ENCODE measurements around the gene PARS2. TPM values are rescaled to one million over a fixed set of nuclear protein-coding genes. Genes with fewer than 3 reads are reported as not detected.

The PARS2 gene
- total RNA-seq, 8 experiments from 2014 or later: 4.4 to 11.3 (median 8.4) TPM

DNA sequence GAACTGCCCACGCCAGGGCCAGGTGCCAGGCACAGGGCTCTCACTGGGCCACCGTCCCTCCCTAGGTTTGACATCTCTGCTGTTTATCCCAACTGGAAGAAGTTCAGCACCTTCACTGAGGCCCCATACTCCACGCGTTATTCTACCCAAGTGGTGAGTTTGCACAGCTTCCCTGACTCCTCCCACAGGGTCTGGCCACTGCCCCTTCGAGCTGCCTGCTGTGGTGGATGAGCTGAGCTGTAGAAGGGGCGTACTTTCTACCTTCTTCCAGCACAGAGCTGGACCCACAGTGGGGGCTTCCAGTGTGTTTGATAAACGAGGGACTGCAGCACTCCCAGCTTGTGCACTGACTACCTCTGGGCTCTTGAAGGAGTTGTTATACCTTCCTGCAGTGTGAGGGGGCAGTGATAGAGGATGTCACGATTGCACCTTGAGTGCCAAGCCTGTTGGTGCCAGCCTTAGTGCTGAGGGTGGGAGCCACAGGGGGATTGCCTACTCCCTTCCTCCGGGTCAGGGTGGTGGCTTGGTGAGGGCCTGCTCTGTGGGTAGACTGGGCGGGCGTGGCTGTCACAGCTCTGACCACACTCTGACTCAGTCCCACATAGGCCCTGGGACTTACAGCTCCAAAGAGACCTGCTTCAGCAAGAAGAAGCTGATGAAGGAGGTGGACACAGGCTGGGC is 42.7 kb upstream of the PARS2 start:
- WGBS, 10 experiments: 59 to 64% (median 63%) methylated on average over 2 to 6 of the region's 11 CpGs; no CpG with 5 or more reads in 6 of the 10 experiments
- H3K27ac ChIP-seq: no peak overlapping the region
- in situ Hi-C loops (cut with MboI; ENCODE audit: low pct_unique_long_range_greater_than_20kb in 2 of 9, low sequenced_read_pairs in 9 of 9, unreplicated experiment in 9 of 9): loop anchor here in 4 of 9 experiments (25.0 kb wide), 4 partner anchors 145 to 945 kb away; partner anchors contain the start of genes TCEANC2 (in 3 of the 4) and TMEM59 (in 3 of the 4)
- peak in 3 of 8 experiments; percentile 13 to 70 (median 68) for ATAC-seq (replicated peaks in 6 of 8)
- H3K4me1 ChIP-seq (replicated peaks in 1 of 2): no peaks in the 10 kb centered on the region
- no peak overlapping the region for H3K4me3 ChIP-seq

DNA sequence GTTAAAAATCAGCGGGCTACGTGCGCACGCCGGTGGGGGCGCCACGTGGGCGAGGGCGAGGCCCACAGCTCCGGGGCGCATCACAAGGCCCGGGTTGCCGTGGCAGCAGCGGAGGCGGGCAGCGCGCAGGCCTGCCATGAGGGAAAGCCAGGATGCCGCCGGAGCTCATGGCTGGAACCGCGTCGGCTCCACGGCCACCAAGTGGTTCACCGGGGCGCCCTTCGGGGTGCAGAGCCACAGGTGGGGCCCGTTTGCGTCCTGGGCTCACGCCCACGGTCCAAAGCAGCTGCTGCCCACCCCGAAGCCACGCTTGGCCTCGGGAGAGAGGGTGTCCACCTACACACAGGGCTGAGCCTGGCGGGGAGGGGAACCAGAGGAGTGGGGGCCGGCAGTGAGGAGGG is 41.7 kb upstream of the PARS2 start:
- no peak overlapping the region for H3K27ac ChIP-seq
- ATAC-seq (replicated peaks in 6 of 8): no peak
- H3K4me3 ChIP-seq: no peak overlapping the region
- in situ Hi-C loops (cut with MboI; ENCODE audit: low pct_unique_long_range_greater_than_20kb in 2 of 9, low sequenced_read_pairs in 9 of 9, unreplicated experiment in 9 of 9): loop anchor here in 4 of 9 experiments (25.0 kb wide), 4 partner anchors 144 to 944 kb away; partner anchors contain the start of genes TCEANC2 (in 3 of the 4) and TMEM59 (in 3 of the 4)
- no peaks in the 10 kb centered on the region for H3K4me1 ChIP-seq (replicated peaks in 1 of 2)
- WGBS, 10 experiments: 86 to 97% (median 91%) methylated on average over 10 to 23 of the region's 35 CpGs; no CpG with 5 or more reads in 7 of the 10 experiments

DNA sequence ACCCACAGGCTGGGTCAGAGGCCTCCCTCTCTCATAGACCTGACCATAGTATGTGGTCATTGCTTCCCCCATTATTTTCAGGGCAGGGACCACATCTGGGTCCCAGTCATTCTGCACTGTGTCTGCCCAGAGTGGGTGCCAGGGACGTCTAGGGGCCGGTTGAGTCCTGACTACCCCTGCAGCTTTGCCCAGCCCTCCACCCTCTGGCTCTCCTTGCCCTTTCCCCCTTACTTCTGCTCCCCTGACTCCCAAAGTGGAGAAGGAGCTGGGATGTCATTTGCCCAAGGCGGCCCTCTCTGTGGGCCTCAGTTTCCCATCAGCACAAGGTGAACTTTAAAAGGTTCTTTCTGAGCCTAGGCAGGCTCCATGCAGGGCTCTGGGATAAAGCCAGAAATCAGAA is 41.1 kb upstream of the PARS2 start:
- no peak for ATAC-seq (replicated peaks in 6 of 8)
- WGBS, 10 experiments: 78 to 100% (median 93%) methylated on average over 1 to 3 of the region's 3 CpGs; no CpG with 5 or more reads in 6 of the 10 experiments
- Histone ChIP-seq H3K27ac (no peak overlapping the region), H3K4me3 (no peak overlapping the region), H3K4me1 (replicated peaks in 1 of 2) (no peaks in the 10 kb centered on the region)
- in situ Hi-C loops (cut with MboI; ENCODE audit: low pct_unique_long_range_greater_than_20kb in 2 of 9, low sequenced_read_pairs in 9 of 9, unreplicated experiment in 9 of 9): loop anchor here in 4 of 9 experiments (25.0 kb wide), 4 partner anchors 143 to 943 kb away; partner anchors contain the start of genes TCEANC2 (in 3 of the 4) and TMEM59 (in 3 of the 4)

DNA sequence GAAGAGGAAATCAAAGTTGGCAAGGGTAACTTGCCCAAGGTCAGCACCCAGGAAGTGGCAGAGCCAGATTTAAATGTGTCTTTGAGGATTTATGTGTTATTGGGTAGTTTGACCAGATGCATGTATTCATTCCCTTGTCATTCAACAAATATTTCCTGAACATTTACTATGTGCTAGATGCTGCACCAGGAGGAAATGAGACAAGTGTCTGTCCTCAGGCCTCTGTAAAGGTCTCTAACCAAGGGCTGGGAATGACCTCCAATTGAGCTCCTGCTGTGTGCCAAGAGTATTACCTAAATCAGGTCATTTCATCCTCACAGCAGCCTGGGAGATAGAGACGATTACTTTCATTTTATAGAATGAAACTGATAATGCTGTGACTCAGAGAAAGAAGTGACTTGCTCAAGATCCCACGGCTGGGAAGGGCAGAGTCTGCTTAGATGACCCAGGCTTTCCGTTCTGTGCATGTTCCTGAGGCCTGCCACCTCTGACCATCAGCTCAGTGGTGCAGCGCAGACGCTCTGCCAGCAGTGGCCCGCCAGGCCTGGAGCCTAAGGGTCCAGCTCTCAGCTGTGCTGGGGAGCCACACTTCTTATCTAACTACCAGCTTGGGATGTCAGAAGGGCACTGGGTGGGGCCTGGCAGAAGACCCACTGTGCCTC is 40.3 kb upstream of the PARS2 start:
- no peak overlapping the region for H3K4me3 ChIP-seq
- no peaks in the 10 kb centered on the region for H3K4me1 ChIP-seq (replicated peaks in 1 of 2)
- no peak for ATAC-seq (replicated peaks in 6 of 8)
- in situ Hi-C loops (cut with MboI; ENCODE audit: low pct_unique_long_range_greater_than_20kb in 2 of 9, low sequenced_read_pairs in 9 of 9, unreplicated experiment in 9 of 9): loop anchor here in 4 of 9 experiments (25.0 kb wide), 4 partner anchors 142 to 942 kb away; partner anchors contain the start of genes TCEANC2 (in 3 of the 4) and TMEM59 (in 3 of the 4)
- no peak overlapping the region for H3K27ac ChIP-seq
- 35 to 90% (median 76%) methylated on average over 1 to 6 of the region's 6 CpGs; no CpG with 5 or more reads in 2 of the 10 experiments for WGBS, 10 experiments

DNA sequence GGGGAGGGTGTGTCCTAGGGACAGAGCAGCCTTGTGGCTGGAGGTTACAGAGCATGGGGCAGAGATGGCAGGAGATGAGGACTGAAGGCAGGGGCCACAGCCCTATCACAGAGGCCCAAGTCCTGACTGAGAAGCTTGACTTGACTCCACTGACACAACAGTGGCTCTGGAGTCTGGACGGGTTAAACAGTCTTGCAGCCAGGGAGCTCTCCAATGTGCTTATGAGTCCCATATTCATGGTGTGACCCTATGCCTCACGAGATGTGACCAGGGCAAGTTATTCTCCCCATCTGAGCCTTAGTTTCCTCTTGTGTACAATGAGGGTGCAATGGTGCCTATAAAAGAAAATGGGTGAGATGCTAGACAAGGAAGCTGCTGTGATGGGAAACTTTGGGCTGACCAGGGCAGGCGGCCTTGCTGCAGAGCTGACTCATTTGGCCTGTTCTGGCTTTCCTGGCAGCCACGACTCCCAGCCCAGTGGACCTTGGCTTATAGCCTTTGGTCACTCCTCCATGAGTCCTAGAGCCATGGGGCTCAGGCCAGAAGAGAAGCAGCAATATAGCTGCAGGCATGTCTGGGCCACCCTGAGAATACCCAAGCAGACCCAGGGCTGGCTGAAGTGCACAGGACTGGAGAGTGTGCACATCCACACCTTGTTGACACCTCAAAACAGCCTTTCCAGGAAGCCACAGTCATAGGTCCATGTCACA is 39.6 kb upstream of the PARS2 start:
- WGBS, 10 experiments: 0 to 75% (median 51%) methylated on average over 1 to 4 of the region's 4 CpGs; no CpG with 5 or more reads in 3 of the 10 experiments
- Histone ChIP-seq H3K27ac (no peak overlapping the region), H3K4me3 (no peak overlapping the region), H3K4me1 (replicated peaks in 1 of 2) (no peaks in the 10 kb centered on the region)
- ATAC-seq (replicated peaks in 6 of 8): peak in 2 of 8 experiments; percentile 33 to 63
- in situ Hi-C loops (cut with MboI; ENCODE audit: low pct_unique_long_range_greater_than_20kb in 2 of 9, low sequenced_read_pairs in 9 of 9, unreplicated experiment in 9 of 9): loop anchor here in 4 of 9 experiments (25.0 kb wide), 4 partner anchors 142 to 942 kb away; partner anchors contain the start of genes TCEANC2 (in 3 of the 4) and TMEM59 (in 3 of the 4)

DNA sequence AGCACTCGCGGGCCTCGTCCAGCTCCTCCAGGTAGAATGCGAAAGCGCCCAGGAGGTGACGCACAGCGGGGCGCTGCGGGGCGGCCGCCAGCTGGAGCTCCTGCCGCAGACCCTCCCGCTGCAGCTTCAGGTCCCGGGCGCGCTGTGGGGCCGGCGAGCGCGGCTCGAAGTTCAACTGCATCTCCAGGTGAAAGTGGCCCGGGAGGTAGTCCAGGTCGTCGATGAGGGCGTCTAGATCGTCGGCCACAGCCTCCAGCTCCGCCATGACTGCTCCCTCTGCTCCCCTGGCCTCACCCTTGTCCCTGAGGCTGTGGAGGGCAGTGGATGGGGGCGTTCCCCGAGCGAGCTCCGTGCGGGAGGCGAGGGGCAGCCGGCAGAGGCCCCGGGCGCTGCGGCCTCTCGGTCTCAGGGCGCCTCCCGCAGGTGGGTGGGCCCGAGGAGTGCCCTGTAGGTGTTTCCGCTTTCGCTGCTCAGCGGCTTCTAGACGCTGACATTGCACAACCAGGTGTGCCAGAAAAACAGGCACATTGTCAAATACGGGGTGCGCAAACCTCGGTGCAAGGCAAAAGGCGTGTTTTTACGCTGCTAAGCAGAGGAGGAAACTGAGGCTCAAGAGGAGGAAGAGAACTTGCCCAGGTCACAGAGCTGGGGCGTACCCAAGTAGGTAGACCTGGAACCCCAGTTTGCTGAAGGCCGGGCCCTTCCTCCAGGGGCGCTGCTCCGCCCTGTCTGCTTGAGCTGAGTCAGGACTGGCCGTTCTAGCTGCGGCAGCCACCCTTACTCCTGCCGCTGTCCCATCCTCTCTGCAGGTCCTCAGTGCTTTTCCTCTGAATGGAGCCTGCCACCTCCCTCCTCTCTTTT is 36.8 kb upstream of the PARS2 start, which contains the start of gene TTC22:
Gene TTC22 (minus strand): TSS at position 425 of the 861 bp plus-strand sequence. CDS start 160 bp downstream, at position 265.
- 15 to 85% (median 64%) methylated on average over 1 to 41 of the region's 58 CpGs; no CpG with 5 or more reads in 3 of the 10 experiments for WGBS, 10 experiments
- in situ Hi-C loops (cut with MboI; ENCODE audit: low pct_unique_long_range_greater_than_20kb in 2 of 9, low sequenced_read_pairs in 9 of 9, unreplicated experiment in 9 of 9): loop anchor here in 4 of 9 experiments (25.0 kb wide), 4 partner anchors 139 to 939 kb away; partner anchors contain the start of genes TCEANC2 (in 3 of the 4) and TMEM59 (in 3 of the 4)
- H3K4me3 ChIP-seq: no peak within 1 kb of the TSS
- no peak within 1 kb of the TSS for H3K27ac ChIP-seq
- peak in 7 of 8 experiments; percentile 35 to 86 (median 63) for ATAC-seq (replicated peaks in 6 of 8)
- no peaks in the 10 kb centered on the region for H3K4me1 ChIP-seq (replicated peaks in 1 of 2)

DNA sequence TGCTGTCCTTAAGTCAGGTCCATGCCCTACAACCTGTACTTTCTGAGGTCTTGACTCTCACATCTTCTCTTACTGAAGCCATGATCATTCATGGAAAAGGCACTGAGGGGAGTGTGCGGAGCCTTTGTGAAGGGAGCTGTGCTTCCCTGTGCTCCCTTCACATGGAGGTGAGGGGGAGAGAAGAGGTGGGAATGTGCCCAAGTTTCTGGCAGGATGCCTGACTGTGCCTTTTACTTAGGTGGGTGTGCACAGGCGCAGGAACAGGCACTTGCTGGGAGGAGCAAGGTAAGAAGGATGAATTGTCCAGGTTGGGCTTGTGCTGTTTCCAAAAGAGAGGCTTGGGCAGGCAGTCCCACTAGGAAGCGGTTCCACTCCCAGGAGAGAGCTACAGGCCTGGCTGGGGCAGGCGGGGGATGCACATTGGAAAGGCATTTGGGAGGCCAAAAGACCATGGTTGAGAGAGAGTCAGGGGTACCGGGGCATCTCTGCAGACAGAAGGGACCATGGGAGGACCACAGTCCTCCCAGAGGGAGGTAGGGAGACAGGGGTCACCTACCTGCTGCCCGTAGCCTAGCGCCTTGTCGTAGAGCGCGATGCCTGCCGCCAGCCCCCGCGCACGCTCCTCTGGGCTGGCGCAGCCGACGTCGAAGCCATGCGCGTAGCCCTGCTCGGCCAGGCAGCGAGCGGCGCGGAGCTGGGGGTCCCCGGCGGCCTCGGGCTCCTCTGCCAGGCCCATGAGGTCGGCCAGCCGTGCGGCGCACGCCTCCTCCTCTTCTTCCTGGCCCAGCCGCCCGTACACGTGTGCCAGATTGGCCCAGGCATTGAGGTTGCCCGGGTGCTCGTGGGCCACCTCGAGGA is 35.9 kb upstream of the PARS2 start:
- H3K4me1 ChIP-seq (replicated peaks in 1 of 2): peaks cover 0 to under 1% of the 10 kb centered on the region in 2 donors
- H3K4me3 ChIP-seq: no peak overlapping the region
- ATAC-seq (replicated peaks in 6 of 8): peak in 2 of 8 experiments; percentile 8 to 10
- H3K27ac ChIP-seq: no peak overlapping the region
- in situ Hi-C loops (cut with MboI; ENCODE audit: low pct_unique_long_range_greater_than_20kb in 2 of 9, low sequenced_read_pairs in 9 of 9, unreplicated experiment in 9 of 9): loop anchor here in 4 of 9 experiments (25.0 kb wide), 4 partner anchors 138 to 938 kb away; partner anchors contain the start of genes TCEANC2 (in 3 of the 4) and TMEM59 (in 3 of the 4)
- 83 to 97% (median 94%) methylated on average over 2 to 35 of the region's 39 CpGs; no CpG with 5 or more reads in 5 of the 10 experiments for WGBS, 10 experiments

DNA sequence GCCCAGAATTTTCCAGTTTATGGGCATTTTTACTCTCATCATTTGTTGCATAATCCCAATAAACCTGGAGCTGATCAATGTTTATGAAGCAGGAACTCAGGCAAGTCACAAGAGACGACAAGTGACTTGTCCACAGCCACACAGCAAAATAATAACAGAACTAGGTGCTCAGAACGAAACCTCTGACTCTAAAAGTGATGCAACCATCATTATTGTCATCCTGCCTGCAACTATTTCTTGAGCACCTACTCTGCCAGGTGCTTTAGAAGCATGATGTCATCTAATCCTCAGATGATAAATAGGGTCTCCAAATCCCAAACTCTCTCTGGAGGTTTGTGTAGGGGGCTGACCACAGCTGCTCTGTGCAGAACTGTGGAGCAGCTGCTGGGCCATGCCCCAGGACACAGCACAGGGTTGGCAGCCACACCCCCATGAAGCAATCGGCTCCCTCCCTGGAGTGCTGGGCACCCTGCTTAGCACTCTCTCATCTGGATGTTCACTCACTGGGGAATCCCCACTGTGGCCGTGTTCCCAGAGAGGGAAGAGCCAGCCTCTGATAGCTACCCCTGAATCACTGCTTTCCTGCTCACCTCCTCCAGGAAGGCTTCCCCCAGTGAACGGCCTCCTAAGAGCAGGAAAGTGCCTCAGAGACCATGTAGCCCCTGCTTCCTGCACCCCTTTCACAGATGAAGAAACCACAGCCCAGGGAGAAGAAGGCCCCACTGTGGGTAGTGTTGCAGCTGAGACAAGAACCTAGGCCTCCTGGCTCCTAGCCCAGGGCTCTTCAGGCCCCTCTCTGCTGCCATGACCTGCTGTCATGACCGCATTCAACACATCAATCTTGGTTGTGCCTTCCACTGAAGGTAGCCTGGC is 34.7 kb upstream of the PARS2 start:
- peak in 3 of 8 experiments; percentile 22 to 51 (median 49) for ATAC-seq (replicated peaks in 6 of 8)
- in situ Hi-C loops (cut with MboI; ENCODE audit: low pct_unique_long_range_greater_than_20kb in 2 of 9, low sequenced_read_pairs in 9 of 9, unreplicated experiment in 9 of 9): loop anchor here in 1 of 9 experiments (25.0 kb wide), 1 partner anchor 737 kb away; the partner anchor contains the start of genes TCEANC2 and TMEM59
- Histone ChIP-seq H3K4me3 (no peak overlapping the region), H3K4me1 (replicated peaks in 1 of 2) (peaks cover 8 to 13% of the 10 kb centered on the region in 2 donors), H3K27ac (no peak overlapping the region)
- 33 to 100% (median 74%) methylated on average over 1 to 6 of the region's 6 CpGs for WGBS, 10 experiments

DNA sequence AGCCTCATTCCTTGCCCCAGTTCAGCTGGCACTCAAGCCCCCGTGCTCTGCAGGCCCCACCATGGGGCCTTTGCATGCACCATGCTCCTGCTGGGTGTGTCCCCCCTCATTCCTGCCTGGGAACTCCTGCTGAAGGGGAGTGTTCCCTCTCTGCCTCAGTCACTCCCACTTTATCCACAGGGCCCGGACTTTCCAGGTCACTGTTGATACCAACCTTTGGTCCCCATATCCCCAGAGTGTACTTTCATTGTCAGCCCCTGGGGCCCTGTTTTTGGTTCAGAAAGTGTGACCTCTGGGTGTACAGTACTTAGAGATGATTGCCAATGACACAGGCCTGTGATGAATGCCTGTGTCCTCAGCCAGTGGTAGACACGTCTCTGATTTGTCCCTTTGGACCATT is 33.9 kb upstream of the PARS2 start:
- H3K4me3 ChIP-seq: no peak overlapping the region
- WGBS, 10 experiments: 0 to 100% (median 58%) methylated on average over 1 to 3 of the region's 3 CpGs; no CpG with 5 or more reads in 4 of the 10 experiments
- in situ Hi-C loops (cut with MboI; ENCODE audit: low pct_unique_long_range_greater_than_20kb in 2 of 9, low sequenced_read_pairs in 9 of 9, unreplicated experiment in 9 of 9): loop anchor here in 1 of 9 experiments (25.0 kb wide), 1 partner anchor 736 kb away; the partner anchor contains the start of genes TCEANC2 and TMEM59
- ATAC-seq (replicated peaks in 6 of 8): no peak
- H3K4me1 ChIP-seq (replicated peaks in 1 of 2): peaks cover 8 to 19% of the 10 kb centered on the region in 2 donors
- H3K27ac ChIP-seq: no peak overlapping the region

DNA sequence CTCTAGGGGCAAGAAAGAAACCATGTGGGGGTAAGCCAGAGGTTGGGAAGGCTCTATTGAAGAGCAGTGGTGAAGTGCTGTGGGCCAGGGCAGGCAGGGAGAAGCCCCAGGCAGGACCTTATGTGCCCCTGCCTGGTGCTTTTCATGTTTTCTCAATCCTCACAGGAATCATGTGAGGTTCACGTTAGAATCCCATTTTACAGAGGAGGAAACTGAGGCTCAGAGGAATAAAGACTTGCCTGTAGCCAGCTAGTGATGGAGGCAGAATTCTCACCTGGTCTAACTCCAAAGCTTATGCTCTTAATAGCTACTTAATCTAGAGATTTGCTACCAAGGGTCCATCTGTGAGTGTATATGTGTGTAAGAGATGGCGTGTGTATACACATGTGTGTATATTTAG is 32.6 kb upstream of the PARS2 start:
- peaks cover 18 to 26% of the 10 kb centered on the region in 2 donors for H3K4me1 ChIP-seq (replicated peaks in 1 of 2)
- ATAC-seq (replicated peaks in 6 of 8): no peak
- in situ Hi-C loops (cut with MboI; ENCODE audit: low pct_unique_long_range_greater_than_20kb in 2 of 9, low sequenced_read_pairs in 9 of 9, unreplicated experiment in 9 of 9): loop anchor here in 1 of 9 experiments (25.0 kb wide), 1 partner anchor 735 kb away; the partner anchor contains the start of genes TCEANC2 and TMEM59

More for the DNA sequence above, 32.6 kb upstream of the PARS2 start:
- Histone ChIP-seq H3K27ac (no peak overlapping the region), H3K4me3 (no peak overlapping the region)
- WGBS, 10 experiments: 86 to 100% (median 93%) methylated on average over 2 of the region's 2 CpGs; no CpG with 5 or more reads in 6 of the 10 experiments

All from motor neuron (in vitro differentiated cells).